Endothelial cell of umbilical vein (primary cell): ENCODE data around the gene NGRN. TPM values are rescaled to one million over a fixed set of nuclear protein-coding genes. Genes with fewer than 3 reads are reported as not detected.
A peak's percentile ranks its signal among the peaks of the same experiment; 100 is the strongest.

Experiments
- BruUV-seq: library from RNA; stranded (reverse); fragments of 400-500 nt; replicated peaks from 2 replicates; lab custom pipeline; 2021; lab: Mats Ljungman, UMichigan
- CTCF ChIA-PET: fragments of 300-600, 350-600 bp; sonication (Branson Sonifier 250); formaldehyde crosslinking; loops from one replicate; lab custom pipeline; 2021; ENCODE audit warnings: antibody characterized with exemption, inconsistent platforms; lab: Charles Lee
- POLR2A ChIA-PET: fragments of 300-600, 350-600 bp; sonication (Branson Sonifier 250); formaldehyde crosslinking; loops from one replicate; lab custom pipeline; 2021; ENCODE audit warnings: antibody characterized with exemption, inconsistent platforms; lab: Charles Lee
- DNase-seq: peaks from one replicate; pipeline ENCODE4 v3.0.0-alpha.2; 2011; ENCODE audit warnings: low read depth, low spot score
- FAIRE-seq: peaks from 2 replicates; lab custom pipeline; 2011; peaks lifted over from hg19 to GRCh38; lab: Jason Lieb, UNC
- H2AFZ ChIP-seq: 2 replicates; pipeline ENCODE4 v1.6.0; 2012; ENCODE audit warnings: low read depth, low read length, control low read depth, inconsistent platforms
- H3K27ac ChIP-seq: 2 replicates; pipeline ENCODE4 v1.5.1; 2011; ENCODE audit warnings: low read depth, mild to moderate bottlenecking, control low read depth, low read length, moderate library complexity; ENCODE audit not compliant: insufficient read depth
- H3K27me3 ChIP-seq, 2 experiments: 2 replicates each; pipeline versions ENCODE4 v1.6.0 to v1.6.1; 2011; ENCODE audit warnings: low read length in 2 of 2, mixed read lengths in 1 of 2; ENCODE audit not compliant: control insufficient read depth in 2 of 2, insufficient read depth in 2 of 2
- H3K36me3 ChIP-seq, 2 experiments: 2 replicates in 1 of 2; 3 replicates in 1 of 2; pipeline ENCODE4 v1.5.1; 2011; ENCODE audit warnings: low read length in 2 of 2, mild to moderate bottlenecking in 1 of 2, moderate library complexity in 1 of 2; ENCODE audit not compliant: control insufficient read depth in 2 of 2, insufficient read depth in 2 of 2; ENCODE audit errors: extremely low read depth in 1 of 2
- H3K4me1 ChIP-seq: 3 replicates; pipeline ENCODE4 v1.5.1; 2011; ENCODE audit warnings: mild to moderate bottlenecking, low read length; ENCODE audit not compliant: control insufficient read depth, insufficient read depth; ENCODE audit errors: extremely low read depth
- H3K4me2 ChIP-seq: 2 replicates; pipeline ENCODE4 v1.6.1; 2011; ENCODE audit warnings: low read length, control low read depth, mixed read lengths; ENCODE audit not compliant: insufficient read depth
- H3K4me3 ChIP-seq, 3 experiments: fragments of 200-600 bp in 1 of 3; sonication (generic), shearing (Covaris generic) in 1 of 3; replicated peaks in 1 of 3; 2 replicates each; pipeline ENCODE4 v1.5.1; 2011 to 2016; ENCODE audit warnings: control low read depth in 3 of 3, low read length in 3 of 3, mild to moderate bottlenecking in 2 of 3, inconsistent platforms in 1 of 3, low read depth in 1 of 3, moderate library complexity in 1 of 3; ENCODE audit not compliant: insufficient read depth in 1 of 3
- H3K79me2 ChIP-seq: 2 replicates; pipeline ENCODE4 v1.6.0; 2012; ENCODE audit warnings: low read length, inconsistent platforms; ENCODE audit not compliant: control insufficient read depth, insufficient read depth
- H3K9ac ChIP-seq: replicated peaks from 2 replicates; pipeline ENCODE3; 2011; ENCODE audit warnings: low read length, control low read depth; ENCODE audit not compliant: insufficient read depth; ENCODE audit errors: extremely low read depth
- H3K9me1 ChIP-seq: replicated peaks from 3 replicates; pipeline ENCODE4 v1.6.0; 2011; ENCODE audit warnings: mild to moderate bottlenecking, low read length; ENCODE audit not compliant: control insufficient read depth, insufficient read depth; ENCODE audit errors: extremely low read depth
- H3K9me3 ChIP-seq: replicated peaks from 2 replicates; pipeline ENCODE4 v1.5.1; 2012; ENCODE audit warnings: low read length, inconsistent platforms; ENCODE audit not compliant: control insufficient read depth, insufficient read depth
- H4K20me1 ChIP-seq: replicated peaks from 2 replicates; pipeline ENCODE3; 2011; ENCODE audit warnings: mild to moderate bottlenecking, low read length; ENCODE audit not compliant: control insufficient read depth, insufficient read depth; ENCODE audit errors: extremely low read depth
- EZH2 ChIP-seq: IDR thresholded peaks from 2 replicates; pipeline ENCODE4 v1.6.1; 2012; ENCODE audit warnings: borderline replicate concordance, low read depth, mild to moderate bottlenecking, moderate library complexity, low read length, inconsistent platforms; ENCODE audit not compliant: severe bottlenecking
- POLR2A ChIP-seq: IDR thresholded peaks from 2 replicates; pipeline ENCODE4 v1.6.1; 2012; ENCODE audit warnings: low read depth, mild to moderate bottlenecking, control low read depth, low read length
- POLR2AphosphoS5 ChIP-seq: IDR thresholded peaks from 2 replicates; pipeline ENCODE4 v1.6.1; 2012; ENCODE audit warnings: low read depth, mild to moderate bottlenecking, control low read depth, low read length, moderate library complexity; ENCODE audit not compliant: insufficient read depth
- dilution Hi-C: fragments of 300-500 bp; cut with MboI; formaldehyde crosslinking; loops from one replicate; pipeline ENCODE4 v1.15.0; 2019; ENCODE audit warnings: low sequenced_read_pairs; ENCODE audit not compliant: extremely low pct_ligation_motif_present
- intact Hi-C: fragments of 100-400 bp; cut with micrococcal nuclease; formaldehyde crosslinking; loops from one replicate; pipeline ENCODE4 v1.10.0; 2022
- polyA plus RNA-seq, 4 experiments: library from polyadenylated mRNA; depleted of rRNA in 3 of 4; stranded (reverse) in 3 of 4; unstranded in 1 of 4; fragments of >200 nt; gene quantifications; 2 replicates each; pipeline versions ENCODE4 v1.2.1 to v1.2.3, GENCODE V29; 2011 to 2012; ENCODE audit warnings: missing spikeins in 1 of 4
- total RNA-seq: library from RNA; stranded (reverse); gene quantifications from 2 replicates; pipeline ENCODE4 v1.2.3, GENCODE V29; 2021
- TF ChIP-seq, protein P1 (sequence below), 2 donors: IDR thresholded peaks; 1 replicate in 1 of 2; 2 replicates in 1 of 2; pipeline ENCODE4 v1.5.1; 2011; ENCODE audit warnings: low read length in 2 of 2, mild to moderate bottlenecking in 2 of 2, moderate library complexity in 2 of 2, control low read depth in 1 of 2, inconsistent platforms in 1 of 2, low read depth in 1 of 2; ENCODE audit not compliant: insufficient read depth in 1 of 2; ENCODE audit errors: extremely low read depth in 1 of 2

NGRN gene
- total and polyA plus RNA-seq, 2 donors (not counting 3 experiments of a cell fraction or from before 2014, with no cell fraction given) = 28.9 to 56.5 TPM

DNA sequence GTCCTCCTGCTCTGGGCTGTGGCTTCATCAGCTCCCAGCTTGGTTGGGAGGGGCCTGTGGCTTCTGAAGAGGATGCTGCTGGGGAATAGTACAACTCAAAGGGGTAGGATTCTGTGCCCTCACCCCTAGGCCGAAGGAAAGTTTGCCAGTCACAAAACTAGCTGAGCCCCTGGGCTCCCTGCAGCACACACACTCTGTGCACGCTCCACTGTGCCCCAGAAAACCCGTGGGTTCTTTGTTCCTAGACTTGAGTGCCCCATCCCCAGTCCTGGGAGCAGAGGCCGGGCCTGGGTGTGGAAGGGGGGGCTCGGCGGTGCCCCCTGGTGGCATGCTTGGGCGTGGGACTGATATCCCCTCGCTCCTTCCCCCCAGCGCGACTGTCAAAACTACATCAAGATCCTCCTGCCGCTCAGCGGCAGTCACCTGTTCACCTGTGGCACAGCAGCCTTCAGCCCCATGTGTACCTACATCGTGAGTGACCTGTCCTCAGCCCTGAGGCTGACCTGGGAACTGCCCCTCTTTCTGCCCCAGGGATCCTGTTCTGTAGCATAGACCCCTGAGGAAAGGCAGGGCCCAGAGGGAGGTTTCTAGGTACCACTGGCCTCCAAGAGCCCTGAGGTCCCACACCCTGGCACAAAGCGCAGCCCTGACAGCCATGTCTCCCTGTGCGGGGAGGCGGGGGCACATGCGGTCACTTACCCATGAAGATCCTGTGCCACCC is 45.9 kb upstream of the NGRN start:
- H3K9me1 ChIP-seq = no peaks in the 10 kb centered on the region
- no peaks in the 10 kb centered on the region for H3K4me1 ChIP-seq
- H2AFZ ChIP-seq = no peak overlapping the region
- dilution Hi-C loops = loop anchor here (10.0 kb wide), 1 partner anchor 75 kb away; no protein-coding TSS in a partner anchor
- no peak overlapping the region for H3K4me3 ChIP-seq
- no peaks in the 10 kb centered on the region for H3K9me3 ChIP-seq
- no peaks in the 10 kb centered on the region for H4K20me1 ChIP-seq
- H3K9ac ChIP-seq = no peak overlapping the region
- no peaks in the 10 kb centered on the region for H3K27me3 ChIP-seq
- no peak overlapping the region for H3K27ac ChIP-seq
- ChIA-PET CTCF (interaction anchor here (0.7 to 3.5 kb wide), 8 partner anchors 11 to 78 kb away, joined by 3 to 38 read pairs (median 3); partner anchors contain the start of gene SEMA4B), POLR2A (no interaction called here)
- H3K4me2 ChIP-seq = no peak overlapping the region
- H3K36me3 ChIP-seq = no peaks in the 10 kb centered on the region
- BruUV-seq = no TSS peak
- DNase-seq (peak; percentile 20), FAIRE-seq (peak; percentile 38)
- TF ChIP-seq EZH2 (no peak), POLR2AphosphoS5 (no peak), POLR2A (no peak)
- TF ChIP-seq, protein P1, sequence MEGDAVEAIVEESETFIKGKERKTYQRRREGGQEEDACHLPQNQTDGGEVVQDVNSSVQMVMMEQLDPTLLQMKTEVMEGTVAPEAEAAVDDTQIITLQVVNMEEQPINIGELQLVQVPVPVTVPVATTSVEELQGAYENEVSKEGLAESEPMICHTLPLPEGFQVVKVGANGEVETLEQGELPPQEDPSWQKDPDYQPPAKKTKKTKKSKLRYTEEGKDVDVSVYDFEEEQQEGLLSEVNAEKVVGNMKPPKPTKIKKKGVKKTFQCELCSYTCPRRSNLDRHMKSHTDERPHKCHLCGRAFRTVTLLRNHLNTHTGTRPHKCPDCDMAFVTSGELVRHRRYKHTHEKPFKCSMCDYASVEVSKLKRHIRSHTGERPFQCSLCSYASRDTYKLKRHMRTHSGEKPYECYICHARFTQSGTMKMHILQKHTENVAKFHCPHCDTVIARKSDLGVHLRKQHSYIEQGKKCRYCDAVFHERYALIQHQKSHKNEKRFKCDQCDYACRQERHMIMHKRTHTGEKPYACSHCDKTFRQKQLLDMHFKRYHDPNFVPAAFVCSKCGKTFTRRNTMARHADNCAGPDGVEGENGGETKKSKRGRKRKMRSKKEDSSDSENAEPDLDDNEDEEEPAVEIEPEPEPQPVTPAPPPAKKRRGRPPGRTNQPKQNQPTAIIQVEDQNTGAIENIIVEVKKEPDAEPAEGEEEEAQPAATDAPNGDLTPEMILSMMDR (IDR thresholded peaks at IDR 0.05; ENCODE audit: extremely low read depth in 1 of 2, insufficient read depth in 1 of 2, low read depth in 1 of 2, low read length in 2 of 2) = peak; percentile 66 to 79
- H3K79me2 ChIP-seq = no peaks in the 10 kb centered on the region
- intact Hi-C loops = loop anchor here (1.0 to 10.0 kb wide), 2 partner anchors 8 to 325 kb away; partner anchors contain the start of gene AP3S2
